H1 (cell line): Measurements from ENCODE around the gene HYDIN. TPM values are rescaled to one million over a fixed set of nuclear protein-coding genes. Genes with fewer than 3 reads are reported as not detected.

Source experiments
- CTCF ChIA-PET: fragments of 300-600 bp; sonication (Branson Sonifier 250); formaldehyde crosslinking; loops from one replicate; lab custom pipeline; 2021; ENCODE audit not compliant: partially characterized antibody; lab: Charles Lee
- POLR2A ChIA-PET: fragments of 300-600 bp; sonication (Branson Sonifier 250); formaldehyde crosslinking; loops from one replicate; lab custom pipeline; 2021; ENCODE audit warnings: inconsistent platforms; ENCODE audit not compliant: partially characterized antibody; lab: Charles Lee
- DNase-seq, 2 experiments: peaks; one replicate each; pipeline versions ENCODE4 v3.0.0 to v3.0.0-alpha.2; 2010 to 2022; ENCODE audit warnings: low spot score in 2 of 2, low read depth in 1 of 2, mixed read lengths in 1 of 2
- FAIRE-seq: peaks from 2 replicates; lab custom pipeline; 2011; peaks lifted over from hg19 to GRCh38; lab: Jason Lieb, UNC
- H2AFZ ChIP-seq: 2 replicates; pipeline ENCODE4 v1.8.1; 2012; ENCODE audit warnings: low read length, inconsistent platforms
- H2AK5ac ChIP-seq: 2 replicates; pipeline ENCODE4 v1.6.1; 2013; ENCODE audit warnings: low read depth, low read length
- H2BK120ac ChIP-seq: replicated peaks from 2 replicates; pipeline ENCODE3; 2013; ENCODE audit warnings: low read depth, low read length, inconsistent platforms
- H2BK12ac ChIP-seq: 2 replicates; pipeline ENCODE4 v1.6.1; 2013; ENCODE audit warnings: low read depth, low read length
- H2BK15ac ChIP-seq: 2 replicates; pipeline ENCODE4 v1.6.1; 2013; ENCODE audit warnings: low read length
- H2BK20ac ChIP-seq: 2 replicates; pipeline ENCODE4 v1.6.1; 2013; ENCODE audit warnings: low read length
- H2BK5ac ChIP-seq: 2 replicates; pipeline ENCODE4 v1.6.1; 2013; ENCODE audit warnings: low read depth, low read length
- H3K14ac ChIP-seq: 2 replicates; pipeline ENCODE4 v1.6.1; 2013; ENCODE audit warnings: inconsistent platforms; ENCODE audit not compliant: insufficient read length
- H3K18ac ChIP-seq: 2 replicates; pipeline ENCODE4 v1.6.1; 2013; ENCODE audit warnings: low read length; ENCODE audit errors: extremely low read depth
- H3K23ac ChIP-seq: 2 replicates; pipeline ENCODE4 v1.6.1; 2013; ENCODE audit warnings: inconsistent platforms; ENCODE audit not compliant: insufficient read length
- H3K23me2 ChIP-seq: 2 replicates; pipeline ENCODE4 v1.6.1; 2013; ENCODE audit warnings: low read depth, low read length
- H3K27ac ChIP-seq: 2 replicates; pipeline ENCODE4 v1.6.1; 2011; ENCODE audit warnings: low read depth, low read length, inconsistent platforms
- H3K27me3 ChIP-seq, 4 experiments: replicated peaks in 1 of 4; 1 replicate in 1 of 4; 2 replicates in 3 of 4; pipeline versions ENCODE4 v1.6.1 to v1.8.1; 2011 to 2013; ENCODE audit warnings: low read length in 3 of 4, mild to moderate bottlenecking in 3 of 4, inconsistent platforms in 2 of 4, mixed read lengths in 2 of 4, moderate library complexity in 1 of 4; ENCODE audit not compliant: control insufficient read depth in 3 of 4, insufficient read depth in 3 of 4; ENCODE audit errors: extremely low read depth in 1 of 4
- H3K36me3 ChIP-seq, 4 experiments: 2 replicates each; pipeline versions ENCODE4 v1.6.1 to v1.8.1; 2011 to 2013; ENCODE audit warnings: mild to moderate bottlenecking in 4 of 4, low read length in 3 of 4, moderate library complexity in 2 of 4, control low read depth in 1 of 4, inconsistent platforms in 1 of 4; ENCODE audit not compliant: insufficient read depth in 4 of 4, control insufficient read depth in 2 of 4
- H3K4ac ChIP-seq: replicated peaks from 2 replicates; pipeline ENCODE3; 2013; ENCODE audit warnings: low read length, low read depth, mixed read lengths, inconsistent platforms; ENCODE audit not compliant: insufficient read length
- H3K4me1 ChIP-seq, 4 experiments: replicated peaks in 1 of 4; 1 replicate in 1 of 4; 2 replicates in 3 of 4; pipeline versions ENCODE4 v1.6.1 to v1.8.1; 2011 to 2013; ENCODE audit warnings: low read length in 3 of 4, inconsistent platforms in 2 of 4, mixed read lengths in 1 of 4; ENCODE audit not compliant: insufficient read depth in 4 of 4, control insufficient read depth in 3 of 4
- H3K4me2 ChIP-seq, 2 experiments: 2 replicates each; pipeline versions ENCODE4 v1.6.1 to v1.8.1; 2011 to 2013; ENCODE audit warnings: low read depth in 2 of 2, low read length in 2 of 2, control low read depth in 1 of 2, inconsistent platforms in 1 of 2, mild to moderate bottlenecking in 1 of 2; ENCODE audit not compliant: insufficient read depth in 1 of 2
- H3K4me3 ChIP-seq, 4 experiments: fragments of 200-600, 300-600 bp in 1 of 4; sonication (generic), shearing (Covaris generic), sonication (Bioruptor Twin) in 1 of 4; 2 replicates each; pipeline versions ENCODE4 v1.5.1 to v1.8.1; 2011 to 2016; ENCODE audit warnings: low read length in 4 of 4, low read depth in 3 of 4, control low read depth in 2 of 4, inconsistent platforms in 2 of 4, mild to moderate bottlenecking in 2 of 4, mixed read lengths in 1 of 4, moderate library complexity in 1 of 4; ENCODE audit not compliant: insufficient read depth in 2 of 4; ENCODE audit errors: extremely low read depth in 1 of 4
- H3K56ac ChIP-seq: replicated peaks from 2 replicates; pipeline ENCODE3; 2013; ENCODE audit warnings: low read depth, mild to moderate bottlenecking, mixed read lengths, low read length, inconsistent platforms; ENCODE audit not compliant: insufficient read length
- H3K79me1 ChIP-seq: 2 replicates; pipeline ENCODE4 v1.6.1; 2013; ENCODE audit warnings: low read depth, low read length, control low read depth
- H3K79me2 ChIP-seq, 2 experiments: 2 replicates each; pipeline versions ENCODE4 v1.6.1 to v1.8.1; 2012 to 2013; ENCODE audit warnings: low read length in 2 of 2, mild to moderate bottlenecking in 2 of 2, inconsistent platforms in 1 of 2; ENCODE audit not compliant: insufficient read depth in 2 of 2, control insufficient read depth in 1 of 2
- H3K9ac ChIP-seq, 4 experiments: replicated peaks in 1 of 4; 1 replicate in 1 of 4; 2 replicates in 3 of 4; pipeline versions ENCODE4 v1.6.1 to v1.8.1; 2011 to 2013; ENCODE audit warnings: low read depth in 3 of 4, low read length in 3 of 4, control low read depth in 2 of 4, mild to moderate bottlenecking in 2 of 4, moderate library complexity in 2 of 4, inconsistent platforms in 1 of 4; ENCODE audit errors: extremely low read depth in 1 of 4
- H3K9me3 ChIP-seq, 2 experiments: 2 replicates each; pipeline versions ENCODE4 v1.6.1 to v1.8.1; 2012 to 2013; ENCODE audit warnings: mild to moderate bottlenecking in 2 of 2, moderate library complexity in 2 of 2, control low read depth in 1 of 2, inconsistent platforms in 1 of 2, low read depth in 1 of 2, low read length in 1 of 2, mixed read lengths in 1 of 2; ENCODE audit not compliant: insufficient read depth in 2 of 2
- H4K20me1 ChIP-seq, 2 experiments: replicated peaks in 1 of 2; 2 replicates each; pipeline versions ENCODE3 to v1.8.1; 2011 to 2013; ENCODE audit warnings: inconsistent platforms in 2 of 2, low read length in 2 of 2, mild to moderate bottlenecking in 1 of 2; ENCODE audit not compliant: insufficient read depth in 2 of 2, control insufficient read depth in 1 of 2
- H4K5ac ChIP-seq: 2 replicates; pipeline ENCODE4 v1.6.1; 2013; ENCODE audit warnings: low read length, low read depth, mixed read lengths, inconsistent platforms; ENCODE audit not compliant: insufficient read length
- H4K8ac ChIP-seq: 2 replicates; pipeline ENCODE4 v1.8.0; 2013; ENCODE audit warnings: mild to moderate bottlenecking, moderate library complexity, low read length, inconsistent platforms; ENCODE audit not compliant: insufficient read depth; ENCODE audit errors: extremely low read depth
- H4K91ac ChIP-seq: replicated peaks from 2 replicates; pipeline ENCODE3; 2013; ENCODE audit warnings: low read length, mixed read lengths, inconsistent platforms; ENCODE audit not compliant: insufficient read length
- CBX5 ChIP-seq: fragments of 300-800, 300-1000 bp; sonication (generic); IDR thresholded peaks from 2 replicates; pipeline ENCODE4 v1.7.1; 2016; ENCODE audit warnings: antibody characterized with exemption, low read length, low read depth
- CHD2 ChIP-seq: IDR thresholded peaks from 2 replicates; pipeline ENCODE4 v1.6.1; 2012; ENCODE audit warnings: low read length, improper control_type of control experiment
- GTF2F1 ChIP-seq: IDR thresholded peaks from 2 replicates; pipeline ENCODE4 v1.6.1; 2012; ENCODE audit warnings: low read depth, low read length, improper control_type of control experiment, borderline replicate concordance
- HDAC2 ChIP-seq, 2 experiments: fragments of 300-600 bp in 1 of 2; sonication (generic) in 1 of 2; IDR thresholded peaks; 2 replicates each; pipeline ENCODE4 v1.6.1; 2011 to 2012; ENCODE audit warnings: low read depth in 2 of 2, low read length in 2 of 2, mild to moderate bottlenecking in 2 of 2, moderate library complexity in 2 of 2, borderline replicate concordance in 1 of 2, inconsistent platforms in 1 of 2
- KDM1A ChIP-seq: fragments of 200-600, 300-600 bp; sonication (generic); IDR thresholded peaks from 2 replicates; pipeline ENCODE4 v1.7.1; 2016; ENCODE audit warnings: mild to moderate bottlenecking, low read length, borderline replicate concordance
- MAX ChIP-seq: IDR thresholded peaks from 2 replicates; pipeline ENCODE4 v1.6.1; 2012; ENCODE audit warnings: inconsistent platforms
- RAD21 ChIP-seq, 2 experiments: IDR thresholded peaks in 1 of 2; conservative IDR thresholded peaks in 1 of 2; 2 replicates each; pipeline ENCODE4 v1.6.1; 2011; ENCODE audit warnings: low read depth in 2 of 2, low read length in 2 of 2, improper control_type of control experiment in 1 of 2, inconsistent platforms in 1 of 2, mild to moderate bottlenecking in 1 of 2, moderate library complexity in 1 of 2
- RBBP5 ChIP-seq: IDR thresholded peaks from 2 replicates; pipeline ENCODE4 v1.7.1; 2012; ENCODE audit warnings: low read depth, mild to moderate bottlenecking, inconsistent platforms, low read length, moderate library complexity, borderline replicate concordance
- RNF2 ChIP-seq: fragments of 200-900, 300-1000 bp; sonication (generic); IDR thresholded peaks from 2 replicates; pipeline ENCODE4 v1.7.1; 2016; ENCODE audit warnings: borderline replicate concordance, low read depth, mild to moderate bottlenecking, antibody characterized with exemption, low read length; ENCODE audit not compliant: poor library complexity, severe bottlenecking; ENCODE audit errors: missing control alignments
- SIN3A ChIP-seq, 2 experiments: IDR thresholded peaks in 1 of 2; conservative IDR thresholded peaks in 1 of 2; 2 replicates each; pipeline ENCODE4 v1.6.1; 2011 to 2012; ENCODE audit warnings: low read length in 2 of 2, improper control_type of control experiment in 1 of 2, low read depth in 1 of 2, mild to moderate bottlenecking in 1 of 2
- SUZ12 ChIP-seq: fragments of 200-600 bp; sonication (generic); IDR thresholded peaks from 2 replicates; pipeline ENCODE4 v1.6.1; 2012; ENCODE audit warnings: mild to moderate bottlenecking, inconsistent platforms, low read length, moderate library complexity, mixed read lengths
- ZNF274 ChIP-seq: IDR thresholded peaks from 2 replicates; pipeline ENCODE4 v1.7.0; 2012; ENCODE audit warnings: low read length, borderline replicate concordance; ENCODE audit errors: extremely low read depth
- WGBS, 2 experiments: shearing (Covaris generic) in 1 of 2; methylation state at CpG; one replicate each; pipeline versions ENCODE4 v1.1.6 to v1.1.7; 2013 to 2015; ENCODE audit warnings: low lambda C conversion rate in 2 of 2, mixed read lengths in 2 of 2, inconsistent platforms in 1 of 2, low coverage in 1 of 2, missing lambda C conversion rate in 1 of 2; ENCODE audit not compliant: insufficient replicate concordance in 2 of 2, insufficient coverage in 1 of 2, insufficient read length in 1 of 2; ENCODE audit errors: extremely low coverage in 1 of 2, missing lambda C conversion rate in 1 of 2; 5-methylcytosine and 5-hydroxymethylcytosine counted together
- polyA plus RNA-seq, 7 experiments: library from polyadenylated mRNA; depleted of rRNA in 3 of 7; stranded (reverse) in 5 of 7; unstranded in 2 of 7; fragments of >200 nt in 5 of 7; fragments of 200-250 nt in 2 of 7; gene quantifications; 1 replicate in 5 of 7; 2 replicates in 1 of 7; 4 replicates in 1 of 7; pipeline versions ENCODE4 v1.2.1 to v1.2.3, GENCODE V29; 2011 to 2013; ENCODE audit warnings: missing spikeins in 2 of 7, mixed read lengths in 2 of 7
- total RNA-seq: library from RNA; stranded (reverse); fragmentation: NEBNext Ultra II Directional; extraction: Animal tissue kit (Norgen Biotek cat#: 25700); gene quantifications from 2 replicates; pipeline ENCODE4 v1.2.1, GENCODE V29; 2021

Gene HYDIN
- total and polyA plus RNA-seq, 2 of the 8 experiments (the other 6 are each of a cell fraction or from before 2014, with no cell fraction given), result 1.1 to 1.8 TPM

- 0 out of 4 replicates have a peak, but pooled peaks cover 0 to 2% of the 10 kb centered on the region in 2 experiments for H3K9me3 ChIP-seq
- H2BK120ac ChIP-seq, result no peak overlapping the region
- H3K9ac ChIP-seq, result no peak overlapping the region
- H3K27me3 ChIP-seq, result no peaks in the 10 kb centered on the region; a peak in 1 of 7 replicates
- POLR2A ChIA-PET, result no interaction called here
- no peaks in the 10 kb centered on the region for H3K79me1 ChIP-seq
- H3K4me3 ChIP-seq, result no peak overlapping the region
- H3K4me2 ChIP-seq, result no peak overlapping the region
- H2AFZ ChIP-seq, result no peak overlapping the region
- H3K36me3 ChIP-seq, result no peaks in the 10 kb centered on the region
- H2BK20ac ChIP-seq, result no peak overlapping the region
- H3K79me2 ChIP-seq, result no peaks in the 10 kb centered on the region
- no peak overlapping the region for H2BK12ac ChIP-seq
- H4K5ac ChIP-seq, result no peak overlapping the region
- no peak overlapping the region for H2BK15ac ChIP-seq
- H4K20me1 ChIP-seq, result no peaks in the 10 kb centered on the region
- H3K56ac ChIP-seq, result no peak overlapping the region
- no peak overlapping the region for H2BK5ac ChIP-seq
- H4K91ac ChIP-seq, result no peak overlapping the region
- H4K8ac ChIP-seq, result no peak overlapping the region
- FAIRE-seq, result no peak
- no peaks in the 10 kb centered on the region; the same call in 1 of the 2 replicates for H3K23me2 ChIP-seq
- H3K18ac ChIP-seq, result no peak overlapping the region
- peaks cover 0 to 10% (median 5%) of the 10 kb centered on the region in 4 experiments; a peak in 3 of 7 replicates for H3K4me1 ChIP-seq
- no peak for DNase-seq
- H3K14ac ChIP-seq, result no peak overlapping the region
- 89% methylated on average over 1 of the region's 1 CpG; no CpG with 5 or more reads in 1 of the 2 experiments for WGBS, 2 experiments
- CTCF ChIA-PET, result interaction anchor here (0.9 to 1.4 kb wide), 2 partner anchors 8 to 18 kb away, joined by 4 to 6 read pairs; no protein-coding TSS in a partner anchor
- no peak overlapping the region for H3K27ac ChIP-seq
- H3K23ac ChIP-seq, result no peak overlapping the region
- no peak overlapping the region for H3K4ac ChIP-seq
- H2AK5ac ChIP-seq, result no peak overlapping the region
- TF ChIP-seq RBBP5 (no peak), GTF2F1 (no peak), ZNF274 (no peak), CBX5 (no peak), KDM1A (no peak), RAD21 (IDR thresholded peaks at IDR 0.05 in 1 of 2, conservative IDR thresholded peaks at IDR 0.05 in 1 of 2; ENCODE audit: low read depth in 2 of 2, low read length in 2 of 2) (no peak), SUZ12 (no peak), CHD2 (no peak), RNF2 (no peak), MAX (no peak), SIN3A (conservative IDR thresholded peaks at IDR 0.05 in 1 of 2, IDR thresholded peaks at IDR 0.05 in 1 of 2; ENCODE audit: low read depth in 1 of 2, low read length in 2 of 2) (no peak), HDAC2 (IDR thresholded peaks at IDR 0.05; ENCODE audit: borderline replicate concordance in 1 of 2, low read depth in 2 of 2, low read length in 2 of 2) (no peak)
Observed at GRCh38 chr16:71257768-71258167, 27.2 kb upstream of the HYDIN start.
